NCI-H526 treated with DMSO at 0.1 percent for 48 hours (cell line): ENCODE results near the gene MSL2.
A peak's percentile ranks its signal among the peaks of the same experiment; 100 is the strongest.
"Not testable (repeated sequence)": the region's sequence is repeated elsewhere in the genome, so short reads cannot be mapped to it uniquely, and the experiment has no call there.

Experiments
- DNase-seq: peaks from one replicate; lab custom pipeline; 2025; lab: John Stamatoyannopoulos, UW

The MSL2 gene, protein sequence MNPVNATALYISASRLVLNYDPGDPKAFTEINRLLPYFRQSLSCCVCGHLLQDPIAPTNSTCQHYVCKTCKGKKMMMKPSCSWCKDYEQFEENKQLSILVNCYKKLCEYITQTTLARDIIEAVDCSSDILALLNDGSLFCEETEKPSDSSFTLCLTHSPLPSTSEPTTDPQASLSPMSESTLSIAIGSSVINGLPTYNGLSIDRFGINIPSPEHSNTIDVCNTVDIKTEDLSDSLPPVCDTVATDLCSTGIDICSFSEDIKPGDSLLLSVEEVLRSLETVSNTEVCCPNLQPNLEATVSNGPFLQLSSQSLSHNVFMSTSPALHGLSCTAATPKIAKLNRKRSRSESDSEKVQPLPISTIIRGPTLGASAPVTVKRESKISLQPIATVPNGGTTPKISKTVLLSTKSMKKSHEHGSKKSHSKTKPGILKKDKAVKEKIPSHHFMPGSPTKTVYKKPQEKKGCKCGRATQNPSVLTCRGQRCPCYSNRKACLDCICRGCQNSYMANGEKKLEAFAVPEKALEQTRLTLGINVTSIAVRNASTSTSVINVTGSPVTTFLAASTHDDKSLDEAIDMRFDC

DNA sequence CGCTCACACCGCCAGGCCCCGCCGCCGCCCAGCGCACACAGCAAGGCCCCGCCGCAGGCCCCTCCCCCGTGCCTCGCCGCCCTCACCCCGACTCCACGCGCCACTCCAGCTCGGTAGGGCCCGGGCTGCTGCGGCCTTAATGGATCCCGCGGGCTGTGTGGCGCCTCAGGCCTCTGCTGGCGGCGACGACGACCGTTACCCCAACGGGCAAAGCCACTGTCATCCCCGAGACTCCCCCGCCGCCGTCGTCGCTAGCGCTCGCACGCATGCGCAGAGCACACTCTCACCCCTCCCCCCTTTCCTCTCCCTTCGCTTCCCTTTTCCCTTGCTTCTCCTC is at the start of gene MSL2:
Gene MSL2, minus strand, starts transcription at position 272 of the 337 bp plus-strand sequence. CDS start 1,222 bp downstream, outside the sequence.
- no peak for DNase-seq

DNA sequence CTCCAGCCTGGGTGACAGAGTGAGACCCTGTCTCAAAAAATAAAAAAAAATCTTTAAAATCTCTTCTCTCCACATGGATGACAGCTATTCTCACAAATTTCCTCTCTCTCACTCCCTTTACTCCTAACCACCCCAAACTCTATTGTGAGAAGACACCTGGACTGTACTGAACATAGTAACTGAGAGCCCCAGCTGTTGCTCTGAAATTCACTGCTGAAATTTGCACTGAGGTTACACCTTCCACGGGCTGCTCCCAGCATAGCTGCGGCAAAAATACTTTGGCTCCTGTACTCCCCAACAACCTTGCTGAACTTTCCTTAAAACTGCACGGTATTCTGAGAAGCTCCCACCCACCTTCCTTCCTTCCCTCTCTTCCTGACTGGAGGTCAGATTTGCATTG is 49.6 kb upstream of the MSL2 start:
- DNase-seq: no peak

DNA sequence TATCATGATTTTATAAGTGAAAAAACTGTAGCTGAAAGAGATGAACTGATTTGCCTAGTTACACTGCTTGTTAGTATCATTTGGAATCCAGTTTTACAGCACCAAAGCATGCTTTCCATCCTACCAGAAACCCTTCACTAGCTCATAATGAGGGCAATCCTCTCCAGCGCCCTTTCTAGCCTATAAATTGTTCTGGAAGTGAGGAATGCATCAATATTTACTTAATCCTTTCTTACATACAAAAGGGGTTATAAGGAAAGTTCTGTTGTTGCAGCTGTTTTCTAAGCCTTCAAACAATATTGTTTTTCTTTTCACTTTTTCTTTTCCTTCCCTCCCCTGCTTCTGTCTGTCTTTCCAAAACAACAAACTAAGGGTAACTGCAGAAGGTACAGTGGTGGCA is 43.0 kb upstream of the MSL2 start:
- no peak for DNase-seq

DNA sequence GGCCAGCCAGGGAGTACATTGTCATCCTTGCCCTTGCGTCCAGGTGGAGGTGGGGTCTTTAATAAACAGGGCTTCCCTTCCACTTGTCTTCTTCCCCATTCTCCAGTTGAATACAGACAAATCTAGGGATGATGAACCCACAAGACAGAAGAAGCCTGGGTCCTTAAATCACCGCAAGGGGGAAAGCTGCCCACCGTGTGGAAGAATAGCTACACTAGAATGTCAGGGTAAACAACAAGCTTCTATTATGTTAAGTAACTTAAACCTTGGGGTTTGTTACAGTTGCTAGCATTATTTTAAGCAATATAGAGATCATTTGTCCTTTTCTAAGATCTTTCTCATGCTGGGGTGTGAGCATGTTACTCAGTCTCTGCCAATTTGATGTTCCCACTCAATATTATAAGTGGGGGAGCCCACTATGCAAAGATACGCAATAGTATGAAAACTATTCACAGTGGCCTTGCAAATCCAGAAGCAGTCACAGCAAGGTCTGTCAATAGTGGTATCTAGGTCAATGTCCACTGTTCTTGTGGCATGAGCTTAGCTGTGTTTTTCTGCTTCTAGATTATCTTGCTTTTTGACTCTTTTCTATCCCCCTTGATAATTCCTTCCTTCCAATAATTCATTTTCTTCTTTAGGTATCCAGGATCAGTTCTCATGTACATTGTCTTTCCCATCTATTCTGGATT is 42.0 kb upstream of the MSL2 start:
- DNase-seq: no peak

DNA sequence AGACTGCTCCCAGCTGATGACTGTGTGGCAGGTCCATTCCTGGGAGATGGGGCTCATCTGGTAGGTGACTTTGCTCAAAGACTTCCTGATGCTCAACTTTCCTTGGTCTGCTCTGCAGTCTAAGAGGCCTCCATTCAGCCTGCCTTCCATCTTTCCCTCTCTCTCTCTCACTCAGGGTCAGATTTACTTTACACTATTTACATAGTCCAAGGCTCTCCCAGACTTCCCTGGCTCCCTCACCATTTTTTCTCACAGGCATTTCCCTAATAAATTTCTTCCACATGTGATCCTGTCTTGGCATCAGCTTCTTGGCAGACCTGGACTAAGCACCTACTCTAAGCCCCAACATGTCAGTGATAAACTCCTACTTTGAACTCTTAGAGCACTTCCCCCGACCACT is 41.0 kb upstream of the MSL2 start:
- DNase-seq: no peak

DNA sequence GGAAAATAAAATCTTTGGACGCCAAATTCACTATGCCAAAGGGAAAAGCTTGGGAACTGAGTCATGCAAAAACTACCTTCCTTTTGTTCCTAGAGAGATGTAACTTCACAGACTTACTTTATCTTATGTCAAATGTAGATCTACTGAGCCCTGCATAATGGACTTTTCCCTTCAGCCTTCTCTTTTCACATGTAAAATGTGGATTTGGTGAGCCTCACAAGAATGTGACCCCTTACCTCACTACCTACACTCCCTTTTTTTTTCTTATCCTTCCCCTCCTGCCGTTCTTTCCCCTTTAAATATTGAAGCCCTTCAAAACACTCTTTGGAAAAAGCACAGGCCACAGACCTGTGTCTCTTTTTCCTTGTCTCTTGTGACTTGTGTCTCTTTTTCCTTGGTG is 40.0 kb upstream of the MSL2 start:
- DNase-seq: no peak

DNA sequence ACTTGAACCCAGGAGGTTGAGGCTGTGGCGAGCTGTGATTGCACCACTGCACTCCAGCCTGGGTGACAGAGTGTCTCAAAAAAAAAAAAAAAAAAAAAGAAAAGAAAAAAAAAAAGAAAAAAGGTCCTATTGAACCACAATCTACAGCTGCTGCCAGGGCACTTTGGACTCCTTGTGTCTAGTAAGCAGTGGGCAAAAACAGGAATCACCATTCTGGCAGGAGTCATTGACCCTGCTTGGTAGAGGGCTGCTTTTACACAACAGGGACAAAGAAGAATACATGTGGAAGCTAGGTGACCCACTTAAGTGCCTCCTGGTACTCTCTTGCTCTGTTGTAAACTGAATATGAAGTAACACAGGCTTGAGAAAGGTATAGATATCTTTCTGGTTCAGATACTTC is 39.4 kb upstream of the MSL2 start:
- DNase-seq: no peak

DNA sequence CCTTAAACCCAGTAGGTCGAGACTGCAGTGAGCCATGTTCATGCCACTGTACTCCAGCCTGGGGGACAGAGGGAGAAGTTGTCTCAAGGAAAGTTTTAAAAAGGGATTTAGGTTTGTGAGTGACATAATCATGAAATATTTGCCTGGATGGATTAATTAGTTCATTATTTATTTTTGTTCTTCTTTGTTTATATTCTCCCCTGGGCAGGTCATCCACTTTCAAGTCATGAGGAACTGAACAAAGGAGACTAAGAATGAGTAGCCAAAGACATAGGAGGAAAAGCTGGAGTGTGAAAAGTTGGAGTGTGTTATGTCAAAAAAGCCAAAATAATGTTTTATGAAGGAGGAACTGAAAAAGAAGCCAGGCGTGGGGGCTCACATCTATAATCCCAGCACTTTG is 36.3 kb upstream of the MSL2 start:
- DNase-seq: no peak

DNA sequence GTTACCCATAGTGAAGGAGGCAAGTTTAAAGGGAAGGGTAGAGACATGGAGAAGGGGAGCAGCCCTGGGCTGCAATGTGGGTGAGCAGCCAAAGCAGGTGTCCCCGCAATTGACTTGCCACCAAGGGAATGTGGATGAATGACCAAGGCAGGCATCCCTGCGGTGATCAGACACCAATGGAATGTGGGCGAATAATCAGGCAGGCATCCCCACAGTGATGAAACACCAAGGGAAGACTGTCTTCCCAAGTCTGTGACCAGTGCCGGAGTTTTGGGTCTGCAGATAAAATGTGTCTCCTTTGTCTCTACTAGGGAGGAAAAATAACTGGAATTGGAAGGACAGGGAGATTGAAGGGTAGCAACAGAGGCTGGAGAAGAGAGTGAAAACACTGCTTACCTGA is 26.6 kb upstream of the MSL2 start:
- DNase-seq: not testable (repeated sequence)

DNA sequence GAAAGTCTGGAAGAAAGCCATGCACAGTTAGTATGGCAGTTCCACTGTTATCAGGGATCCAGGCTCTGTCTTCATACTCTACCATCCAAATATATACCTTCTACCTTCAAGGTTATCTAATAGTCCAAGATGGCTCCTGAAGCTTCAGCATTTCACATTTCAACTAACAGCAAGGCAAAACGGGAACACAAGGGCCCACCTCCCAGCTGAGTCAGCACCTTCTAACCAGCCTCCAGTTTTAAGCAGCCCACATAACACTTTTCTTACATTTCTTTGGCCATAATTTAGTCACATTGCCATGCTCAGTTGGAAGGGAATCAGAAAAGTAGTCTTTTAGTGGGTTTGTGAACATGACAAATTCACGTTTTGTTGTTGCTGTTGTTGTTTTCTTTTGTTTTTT is 15.4 kb upstream of the MSL2 start:
- no peak for DNase-seq

DNA sequence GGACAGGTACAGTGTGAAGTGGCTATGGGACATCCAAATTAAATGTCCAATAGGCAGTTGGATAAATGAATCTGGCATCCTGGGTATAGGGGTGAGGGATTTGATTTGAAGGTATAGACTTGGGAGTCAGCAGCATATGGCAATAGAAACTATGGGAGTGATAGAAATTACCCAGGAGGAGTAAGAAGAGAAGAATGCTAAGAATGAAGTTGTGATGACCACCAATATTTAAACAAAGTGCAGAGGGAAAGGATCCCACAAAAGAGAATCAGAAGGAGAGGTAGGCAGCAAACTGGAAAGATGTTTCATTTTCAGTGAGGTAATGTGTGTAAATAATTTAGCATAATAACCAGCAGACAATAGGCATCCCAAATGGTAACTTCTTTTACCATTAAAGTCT is 13.8 kb upstream of the MSL2 start:
- no peak for DNase-seq

DNA sequence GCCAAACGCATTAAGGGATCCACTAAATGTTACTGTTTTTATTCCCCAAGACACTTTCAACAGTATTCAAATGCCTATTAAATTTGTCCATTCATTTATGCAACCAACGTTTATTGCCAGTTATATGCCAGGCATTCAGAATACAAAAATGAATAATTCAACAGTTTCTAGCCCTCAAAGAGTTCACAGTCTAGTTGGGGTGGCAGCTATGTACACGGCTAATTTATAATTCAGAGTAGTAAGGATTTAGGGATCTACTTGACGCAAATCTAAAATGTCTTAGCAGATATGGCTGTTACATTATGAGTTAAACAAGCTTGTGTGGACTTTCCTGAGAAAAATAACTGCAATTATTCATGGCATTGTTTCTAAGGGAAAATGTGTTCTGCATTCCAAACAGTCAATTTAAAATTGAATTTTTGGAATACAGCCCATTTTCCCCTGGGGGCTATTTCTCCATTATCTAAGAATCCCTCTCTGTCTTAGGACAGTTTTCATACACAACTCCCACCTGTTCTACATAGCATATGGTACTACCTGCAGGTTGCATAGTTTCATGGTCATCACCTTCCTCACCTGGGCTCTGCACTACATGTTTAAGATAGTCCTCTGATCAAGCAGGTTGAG is 11.5 kb upstream of the MSL2 start:
- peak; percentile 44 for DNase-seq

DNA sequence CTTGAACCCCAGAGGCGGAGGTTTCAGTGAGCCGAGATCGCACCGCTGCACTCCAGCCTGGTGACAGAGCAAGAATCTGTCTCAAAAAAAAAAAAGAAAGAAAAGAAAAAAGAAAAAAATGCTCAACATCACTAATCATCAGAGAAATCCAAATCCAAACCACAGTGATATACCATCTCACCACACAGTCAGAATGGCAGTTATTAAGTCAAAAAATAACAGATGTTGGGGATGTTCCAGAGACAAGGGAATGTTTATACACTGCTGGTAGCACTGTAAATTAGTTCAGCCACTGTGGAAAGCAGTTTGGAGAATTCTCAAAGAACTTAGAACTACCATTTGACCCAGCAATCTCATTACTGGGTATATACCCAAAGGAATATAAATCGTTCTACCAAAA is 3.1 kb upstream of the MSL2 start:
- not testable (repeated sequence) for DNase-seq

DNA sequence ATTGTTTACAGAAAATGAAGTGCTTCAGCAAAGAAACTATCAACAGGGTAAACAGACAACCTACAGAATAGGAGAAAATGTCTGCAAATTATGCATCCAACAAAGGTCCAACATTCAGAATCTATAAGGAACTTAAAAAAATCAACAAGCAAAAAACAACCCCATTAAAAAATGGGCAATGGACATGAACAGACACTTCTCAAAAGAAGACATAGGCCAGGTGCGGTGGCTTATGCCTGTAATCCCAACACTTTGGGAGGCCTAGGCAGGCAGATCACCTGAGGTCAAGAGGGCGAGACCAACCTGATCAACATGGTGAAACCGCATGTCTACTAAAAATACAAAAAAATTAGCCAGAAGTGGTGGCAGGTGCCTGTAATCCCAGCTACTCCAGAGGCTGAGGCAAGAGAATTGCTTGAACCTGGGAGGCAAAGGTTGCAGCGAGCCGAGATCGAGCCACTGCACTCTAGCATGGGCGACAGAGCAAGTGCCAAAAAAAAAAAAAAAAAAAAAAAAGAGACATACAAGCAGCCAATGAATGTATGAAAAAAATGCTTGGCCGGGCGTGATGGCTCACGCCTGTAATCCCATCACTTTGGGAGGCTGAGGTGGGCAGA is 2.4 kb upstream of the MSL2 start:
- not testable (repeated sequence) for DNase-seq

DNA sequence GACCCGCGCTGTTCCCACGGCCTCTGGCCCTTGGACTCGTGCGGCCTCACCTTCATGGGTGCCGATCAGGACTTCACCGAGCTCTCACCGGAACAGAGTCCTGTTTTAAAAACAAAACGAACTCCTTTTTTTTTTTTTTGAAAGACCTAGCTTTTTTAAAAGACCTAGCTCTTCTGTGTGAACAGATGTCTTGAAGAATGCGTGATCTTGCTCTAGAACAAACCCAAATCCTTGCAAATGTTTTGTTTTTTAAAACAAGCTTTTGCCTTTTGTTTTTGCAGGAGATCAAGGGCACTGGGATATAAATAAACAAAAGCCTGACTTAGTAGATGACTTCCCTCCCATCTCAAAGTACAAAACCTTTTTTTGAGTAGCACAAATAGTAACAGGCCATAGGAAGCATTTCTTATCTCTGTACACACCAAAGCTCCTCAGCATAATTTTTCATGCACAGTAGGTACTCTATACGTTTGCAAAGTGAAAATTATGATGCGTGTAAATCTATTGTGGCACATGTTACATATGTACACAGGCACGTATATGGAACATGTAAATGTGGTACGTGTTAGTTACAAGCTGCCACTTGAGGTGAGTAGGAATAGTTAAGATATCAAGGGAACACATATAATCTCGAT is 1.1 kb upstream of the MSL2 start:
- peak; percentile 82 for DNase-seq

DNA sequence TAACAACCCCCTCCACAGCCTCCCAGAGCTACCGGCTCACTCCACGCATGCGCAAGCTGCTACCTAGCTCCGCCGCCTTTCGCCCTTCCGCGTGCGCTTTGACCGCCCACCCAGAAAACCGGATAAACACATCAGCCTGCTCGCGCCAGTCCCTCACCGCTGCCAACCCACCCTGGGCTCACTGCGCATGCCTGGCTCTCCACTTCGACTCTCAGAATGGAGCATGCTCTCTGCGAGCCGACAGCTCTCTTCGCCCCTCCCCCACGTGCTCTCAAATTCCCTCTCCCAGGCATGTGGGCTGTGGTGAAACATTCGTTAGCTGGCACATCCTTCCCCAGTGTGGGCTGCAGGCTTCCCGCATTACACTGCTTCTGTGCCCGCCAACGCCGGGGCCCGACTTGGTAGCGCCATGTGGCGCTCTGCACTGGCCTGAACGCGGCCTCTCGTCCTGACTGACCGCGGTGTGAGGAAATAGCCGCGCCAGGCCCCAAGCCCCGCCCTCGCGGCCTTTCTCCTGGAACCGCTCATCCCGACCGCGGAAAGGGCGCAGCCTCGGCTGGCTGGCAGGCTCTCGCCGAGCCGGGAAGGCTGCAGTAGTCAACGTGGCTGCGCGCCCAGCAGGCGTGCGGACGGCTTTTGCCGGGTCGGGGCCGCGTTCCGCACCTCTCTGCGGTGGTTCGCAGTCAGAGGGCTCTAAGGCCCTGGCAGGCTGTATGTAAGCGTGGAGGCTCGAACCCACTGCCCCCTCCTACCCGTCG is 445 bp upstream of the MSL2 start:
- DNase-seq: peak; percentile 100

DNA sequence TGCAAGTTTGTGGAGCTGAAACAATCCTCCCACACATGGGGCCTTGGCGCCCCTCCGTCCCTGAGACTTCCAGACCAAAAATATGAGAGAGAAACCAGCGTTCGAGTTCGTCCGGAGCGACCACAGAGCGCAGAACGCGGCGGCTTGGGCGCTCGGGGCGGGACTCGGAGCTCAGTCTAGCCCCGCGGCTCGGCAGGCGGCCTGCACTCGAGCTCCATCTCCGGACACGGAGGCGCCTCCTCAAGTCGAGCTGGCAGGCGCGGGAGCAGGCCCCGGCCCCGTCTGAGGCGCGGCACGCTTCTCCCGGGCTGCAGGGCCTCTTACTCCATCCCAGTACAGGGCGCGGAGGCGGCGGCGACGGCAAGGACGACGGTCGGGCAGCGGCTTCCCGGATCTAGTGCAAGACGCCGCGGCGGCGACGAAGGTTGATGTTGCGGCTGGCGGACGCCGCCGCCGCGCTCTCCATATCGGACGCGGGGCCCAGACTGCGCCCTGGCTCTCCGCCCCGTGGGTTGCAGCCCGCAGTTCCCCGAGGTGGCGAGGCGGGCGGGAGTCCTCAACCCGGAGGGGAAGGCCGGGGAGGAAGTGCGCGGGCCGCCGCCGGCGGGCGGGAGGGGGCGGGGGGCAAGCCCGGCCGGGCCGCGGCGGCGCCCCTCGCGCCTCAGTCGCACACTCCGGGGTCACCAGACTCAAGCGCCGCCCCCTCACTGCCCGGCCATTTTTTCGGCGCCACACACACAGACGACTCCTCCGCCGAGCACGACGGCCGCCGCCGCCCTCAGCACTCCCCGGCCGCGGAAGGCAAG is 674 bp downstream of the MSL2 start:
- peak; percentile 70 for DNase-seq

DNA sequence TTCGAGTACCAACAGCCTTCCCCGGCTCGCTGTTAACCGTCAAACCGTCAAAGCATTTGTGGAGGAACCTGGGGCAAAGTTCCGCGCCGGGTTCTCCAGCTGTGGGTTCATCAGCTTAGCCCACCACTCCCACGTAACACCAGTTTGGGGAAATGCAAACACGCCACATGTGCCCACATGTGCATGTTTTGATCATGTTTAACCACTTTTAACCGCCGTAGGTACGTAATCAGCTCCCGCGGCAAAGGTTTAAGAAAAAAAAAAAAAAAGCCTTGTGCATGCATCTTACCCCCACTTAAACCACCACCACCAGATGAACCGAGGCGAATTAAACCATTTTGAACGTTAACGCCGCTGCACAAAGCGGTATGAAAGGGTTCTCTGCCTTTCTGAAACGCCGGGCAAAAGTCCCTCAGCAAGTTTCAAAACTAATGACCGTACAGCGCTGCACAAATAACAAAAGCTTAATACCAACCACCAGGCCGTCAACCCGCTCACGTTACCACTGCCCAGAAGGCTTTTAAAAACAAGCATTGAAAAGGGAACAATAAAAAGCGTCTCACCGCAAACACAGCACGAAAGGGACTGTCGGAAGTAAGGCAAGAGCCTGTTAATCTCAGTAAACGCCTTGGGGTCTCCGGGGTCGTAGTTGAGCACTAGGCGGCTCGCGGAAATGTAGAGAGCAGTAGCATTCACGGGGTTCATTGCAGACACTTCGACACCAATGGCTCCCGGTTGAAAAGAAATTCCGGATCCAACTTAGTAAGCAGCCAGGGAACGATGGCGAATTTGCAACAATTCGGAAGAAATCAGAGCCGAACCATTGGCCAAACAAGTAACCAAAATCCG is 1.5 kb downstream of the MSL2 start:
- peak; percentile 56 for DNase-seq

DNA sequence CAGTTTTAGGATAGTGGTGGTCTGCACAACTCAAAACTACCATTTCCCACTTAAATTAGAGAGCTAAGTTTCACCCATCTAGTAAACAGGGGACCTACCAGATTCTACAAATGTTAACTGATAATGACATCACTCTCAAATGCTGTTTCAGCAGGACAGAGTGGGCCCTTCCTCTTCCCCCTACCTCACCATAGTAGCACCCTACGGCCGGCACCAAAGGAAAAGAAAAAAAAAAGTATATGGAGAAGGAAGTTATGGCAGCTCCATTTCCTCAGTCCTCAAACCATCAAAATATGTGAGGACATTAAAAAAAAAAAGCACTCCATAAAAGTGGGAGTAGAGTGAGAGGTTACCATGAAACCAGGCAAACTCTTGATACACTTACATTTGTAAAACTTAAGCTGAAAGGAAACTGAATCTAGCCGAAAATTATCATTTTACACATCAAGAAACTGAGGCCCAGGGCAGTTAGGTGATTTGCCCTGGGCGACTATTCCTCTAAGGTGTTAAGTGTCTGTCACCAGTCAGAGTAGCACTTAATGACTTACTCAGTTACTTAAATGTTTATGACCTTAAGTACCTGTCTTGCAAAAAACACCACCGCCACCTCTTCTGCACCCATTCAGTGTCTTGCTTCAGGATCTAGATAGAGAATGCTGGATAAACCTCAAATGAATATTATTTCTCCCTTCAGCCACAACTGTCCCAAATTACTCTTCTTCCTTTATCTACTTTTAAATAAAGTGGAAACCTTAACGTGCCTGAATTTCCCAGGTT is 2.7 kb downstream of the MSL2 start:
- peak; percentile 41 for DNase-seq
